Measurements from ENCODE around the gene CCNI2.

DNA sequence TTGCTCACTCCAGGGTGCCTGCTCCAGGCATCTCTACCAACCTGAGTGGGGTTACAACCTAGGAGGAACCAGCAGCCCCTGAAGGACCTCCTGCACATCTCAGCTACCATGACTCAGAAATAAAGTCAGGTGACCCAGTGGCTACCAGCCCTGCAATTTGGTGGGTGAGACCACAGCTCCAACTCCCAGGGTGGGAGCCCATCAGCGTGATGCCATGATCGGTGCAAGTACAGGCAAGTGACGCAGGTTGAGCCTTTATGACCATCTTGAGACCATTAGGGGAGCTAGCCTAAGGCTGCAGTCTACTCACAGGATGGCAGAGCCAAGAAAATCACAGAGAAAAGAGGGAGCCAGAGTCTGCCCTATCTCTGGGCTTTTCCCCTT is 21.3 kb downstream of the CCNI2 start:
- TF ChIP-seq GATA2 (IDR thresholded peaks at IDR 0.05; ENCODE audit: low read depth, low read length) (no peak), GATA3 (IDR thresholded peaks at IDR 0.05; ENCODE audit: low read depth, low read length) (no peak)

Measured in SH-SY5Y (cell line).